Lung microvascular endothelial cell (primary cell): ENCODE measurements around the gene ANO2. TPM values are rescaled to one million over a fixed set of nuclear protein-coding genes. Genes with fewer than 3 reads are reported as not detected.

Experiments used
- DNase-seq, 2 donors: peaks; one replicate each; pipeline versions ENCODE4 v3.0.0 to v3.0.0-alpha.2; 2010; ENCODE audit warnings: low read depth in 2 of 2
- total RNA-seq: library from RNA; depleted of rRNA; stranded (reverse); fragments of >200 nt; gene quantifications from 2 replicates; pipeline ENCODE4 v1.2.1, GENCODE V29; 2014

Gene ANO2
- total RNA-seq, 1 donor from 2014 or later = 84.1 TPM

- peak in 1 of 2 donors; percentile 64 for DNase-seq
These were observed 20.1 kb upstream of the ANO2 start for GRCh38 chr12:5964913-5965900.

GRCh38 chr12:5963515-5963914 lies 18.5 kb upstream of the ANO2 start:
- no peak for DNase-seq

GRCh38 chr12:5960783-5961182 lies 15.7 kb upstream of the ANO2 start:
- no peak for DNase-seq

GRCh38 chr12:5956987-5957386 lies 11.9 kb upstream of the ANO2 start:
- no peak for DNase-seq

GRCh38 chr12:5954661-5955060 lies 9.6 kb upstream of the ANO2 start:
- DNase-seq = no peak

GRCh38 chr12:5953835-5954586 lies 9.0 kb upstream of the ANO2 start:
- no peak for DNase-seq

GRCh38 chr12:5952031-5952430 lies 7.0 kb upstream of the ANO2 start:
- DNase-seq = no peak

- no peak for DNase-seq
These were observed 3.6 kb upstream of the ANO2 start for GRCh38 chr12:5948696-5949095.

- no peak for DNase-seq
These were observed 1.9 kb upstream of the ANO2 start for GRCh38 chr12:5947006-5947405.

GRCh38 chr12:5946388-5946787 lies 1.3 kb upstream of the ANO2 start:
- DNase-seq = no peak

- DNase-seq = no peak
These were observed 380 bp downstream of the ANO2 start for GRCh38 chr12:5944688-5945070.

GRCh38 chr12:5944053-5944452 lies 1.0 kb downstream of the ANO2 start:
- DNase-seq = no peak

- peak in 1 of 2 donors; percentile 37 for DNase-seq
These were observed 3.2 kb downstream of the ANO2 start for GRCh38 chr12:5941907-5942306.

GRCh38 chr12:5927732-5928516 lies 17.1 kb downstream of the ANO2 start:
- DNase-seq = no peak

- DNase-seq = no peak
These were observed 19.4 kb downstream of the ANO2 start for GRCh38 chr12:5925646-5926045.

- DNase-seq = no peak
These were observed 20.7 kb downstream of the ANO2 start for GRCh38 chr12:5924342-5924741.

GRCh38 chr12:5923751-5924150 lies 21.3 kb downstream of the ANO2 start:
- DNase-seq = no peak

GRCh38 chr12:5923043-5923605 lies 21.9 kb downstream of the ANO2 start:
- no peak for DNase-seq

GRCh38 chr12:5921966-5922899 lies 22.8 kb downstream of the ANO2 start:
- DNase-seq = no peak
